ENCODE results near the gene BLTP1.

DNA sequence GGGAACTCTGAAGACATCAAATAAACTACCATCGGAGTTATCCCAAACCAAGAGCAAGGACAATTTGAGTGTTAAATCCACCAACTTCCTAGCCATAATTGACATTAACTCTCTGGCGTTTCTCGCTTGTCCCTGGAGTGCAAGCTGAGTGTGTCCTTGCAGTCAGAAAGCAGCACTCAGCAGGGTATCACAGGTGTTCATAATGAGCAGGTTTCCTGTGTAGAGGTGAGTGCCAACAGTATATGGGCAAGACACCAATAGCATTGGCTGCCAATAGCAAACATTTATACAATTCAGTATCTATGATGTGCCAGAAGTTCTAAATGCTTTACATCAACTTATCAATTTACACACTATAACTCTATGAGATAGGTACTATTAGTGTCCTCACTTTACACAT lies 11.2 kb downstream of the BLTP1 start:
- TF ChIP-seq, protein P1, sequence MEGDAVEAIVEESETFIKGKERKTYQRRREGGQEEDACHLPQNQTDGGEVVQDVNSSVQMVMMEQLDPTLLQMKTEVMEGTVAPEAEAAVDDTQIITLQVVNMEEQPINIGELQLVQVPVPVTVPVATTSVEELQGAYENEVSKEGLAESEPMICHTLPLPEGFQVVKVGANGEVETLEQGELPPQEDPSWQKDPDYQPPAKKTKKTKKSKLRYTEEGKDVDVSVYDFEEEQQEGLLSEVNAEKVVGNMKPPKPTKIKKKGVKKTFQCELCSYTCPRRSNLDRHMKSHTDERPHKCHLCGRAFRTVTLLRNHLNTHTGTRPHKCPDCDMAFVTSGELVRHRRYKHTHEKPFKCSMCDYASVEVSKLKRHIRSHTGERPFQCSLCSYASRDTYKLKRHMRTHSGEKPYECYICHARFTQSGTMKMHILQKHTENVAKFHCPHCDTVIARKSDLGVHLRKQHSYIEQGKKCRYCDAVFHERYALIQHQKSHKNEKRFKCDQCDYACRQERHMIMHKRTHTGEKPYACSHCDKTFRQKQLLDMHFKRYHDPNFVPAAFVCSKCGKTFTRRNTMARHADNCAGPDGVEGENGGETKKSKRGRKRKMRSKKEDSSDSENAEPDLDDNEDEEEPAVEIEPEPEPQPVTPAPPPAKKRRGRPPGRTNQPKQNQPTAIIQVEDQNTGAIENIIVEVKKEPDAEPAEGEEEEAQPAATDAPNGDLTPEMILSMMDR (conservative IDR thresholded peaks at IDR 0.05): no peak
- no peak for TF ChIP-seq EZH2 (IDR thresholded peaks at IDR 0.05; ENCODE audit: low read depth)

All from PC-9 (cell line).